Renal cortical epithelial cell (primary cell): ENCODE results near the gene MFAP4. TPM values are rescaled to one million over a fixed set of nuclear protein-coding genes. Genes with fewer than 3 reads are reported as not detected.

ENCODE experiments used
- DNase-seq: peaks from one replicate; pipeline ENCODE4 v3.0.0-alpha.2; 2011; ENCODE audit warnings: low read depth
- total RNA-seq: library from RNA; depleted of rRNA; stranded (reverse); fragments of >200 nt; gene quantifications from 2 replicates; pipeline ENCODE4 v1.2.3, GENCODE V29; 2014

The MFAP4 gene
- total RNA-seq, 1 donor from 2014 or later, result 0.15 TPM

GRCh38 chr17:19410091-19410490 lies 23.1 kb upstream of the MFAP4 start:
- DNase-seq, result no peak

DNA sequence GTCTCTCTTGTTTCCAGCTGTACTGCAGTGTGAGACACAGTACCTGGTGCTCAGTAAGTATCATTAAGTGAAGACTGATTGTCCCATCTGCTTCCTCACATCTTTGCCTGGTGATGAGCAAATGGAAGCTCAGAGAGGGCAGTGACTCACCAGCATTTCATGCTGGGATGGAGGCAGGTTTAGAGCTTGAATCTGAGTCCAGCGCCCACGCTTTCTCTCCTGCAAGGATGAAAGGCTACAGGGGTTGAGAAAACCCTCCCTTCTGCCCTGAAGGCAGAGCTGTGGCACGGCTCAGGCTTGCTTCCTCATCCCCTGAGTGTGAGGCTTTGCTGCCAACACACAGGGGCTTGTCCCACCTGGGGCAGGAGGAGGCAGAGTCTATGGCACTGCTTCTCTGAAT lies 22.5 kb upstream of the MFAP4 start:
- DNase-seq, result peak; percentile 61

DNA sequence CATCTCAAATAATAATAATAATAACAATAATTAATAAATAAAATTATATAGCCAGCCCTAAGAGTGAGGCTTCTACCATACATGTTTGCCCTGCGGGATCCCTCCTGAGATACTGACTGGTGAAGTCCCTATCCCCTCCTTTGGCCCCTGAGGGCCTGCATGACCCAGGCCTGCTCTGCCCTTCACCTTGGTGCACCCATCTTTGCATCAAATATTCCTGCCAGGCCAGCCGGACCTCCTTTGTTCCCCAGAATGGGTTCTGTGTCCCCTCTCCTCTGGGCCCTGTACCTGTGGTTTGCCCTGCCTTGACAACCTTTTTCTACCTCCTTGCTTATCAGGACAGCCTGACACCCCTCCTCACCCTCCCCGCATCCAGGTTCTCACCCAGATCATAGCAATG lies 22.1 kb upstream of the MFAP4 start:
- no peak for DNase-seq

GRCh38 chr17:19408346-19408710 lies 21.3 kb upstream of the MFAP4 start:
- DNase-seq, result no peak

- DNase-seq, result no peak
These were observed 20.8 kb upstream of the MFAP4 start for GRCh38 chr17:19407601-19408345.

DNA sequence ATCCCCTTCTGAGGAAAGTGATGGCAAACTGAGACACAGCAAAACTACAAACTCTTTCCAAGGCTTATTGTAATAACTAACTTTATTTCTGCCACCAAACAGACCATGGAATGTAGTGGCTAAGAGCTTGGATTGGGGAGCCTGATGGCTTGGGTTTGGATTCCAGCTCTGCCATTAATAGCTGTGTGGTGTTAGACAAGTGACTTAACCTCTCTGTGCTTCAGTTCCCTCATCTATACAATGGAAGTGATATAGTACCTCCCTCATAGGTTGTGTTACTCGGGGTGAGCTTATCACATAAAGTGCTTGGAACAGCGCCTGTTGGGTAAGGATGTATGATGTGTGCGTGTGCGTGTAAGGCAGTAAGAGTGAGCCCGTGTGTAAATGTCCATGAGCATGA lies 18.1 kb upstream of the MFAP4 start:
- DNase-seq, result no peak

DNA sequence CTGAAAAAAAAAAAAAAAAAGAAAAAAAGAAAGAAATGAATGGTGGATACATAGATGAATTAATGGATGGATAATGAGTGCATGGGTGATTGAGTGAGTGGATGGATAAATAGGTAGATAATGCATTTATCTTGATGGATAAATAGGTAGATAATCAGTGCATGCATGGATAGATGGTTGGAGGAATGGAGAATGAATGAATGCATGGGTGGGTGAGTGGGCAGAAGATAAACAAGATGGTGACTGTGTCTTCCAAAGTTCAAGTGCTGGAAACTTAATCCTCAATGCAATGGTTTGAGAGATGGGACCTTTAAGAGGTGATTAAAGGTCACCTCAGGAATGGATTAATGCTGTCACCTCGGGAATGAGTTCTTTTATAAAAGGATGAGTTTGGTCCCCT lies 17.3 kb upstream of the MFAP4 start:
- DNase-seq, result no peak

GRCh38 chr17:19403021-19403420 lies 16.0 kb upstream of the MFAP4 start:
- DNase-seq, result no peak

- no peak for DNase-seq
These were observed 15.2 kb upstream of the MFAP4 start for GRCh38 chr17:19402171-19402570.

DNA sequence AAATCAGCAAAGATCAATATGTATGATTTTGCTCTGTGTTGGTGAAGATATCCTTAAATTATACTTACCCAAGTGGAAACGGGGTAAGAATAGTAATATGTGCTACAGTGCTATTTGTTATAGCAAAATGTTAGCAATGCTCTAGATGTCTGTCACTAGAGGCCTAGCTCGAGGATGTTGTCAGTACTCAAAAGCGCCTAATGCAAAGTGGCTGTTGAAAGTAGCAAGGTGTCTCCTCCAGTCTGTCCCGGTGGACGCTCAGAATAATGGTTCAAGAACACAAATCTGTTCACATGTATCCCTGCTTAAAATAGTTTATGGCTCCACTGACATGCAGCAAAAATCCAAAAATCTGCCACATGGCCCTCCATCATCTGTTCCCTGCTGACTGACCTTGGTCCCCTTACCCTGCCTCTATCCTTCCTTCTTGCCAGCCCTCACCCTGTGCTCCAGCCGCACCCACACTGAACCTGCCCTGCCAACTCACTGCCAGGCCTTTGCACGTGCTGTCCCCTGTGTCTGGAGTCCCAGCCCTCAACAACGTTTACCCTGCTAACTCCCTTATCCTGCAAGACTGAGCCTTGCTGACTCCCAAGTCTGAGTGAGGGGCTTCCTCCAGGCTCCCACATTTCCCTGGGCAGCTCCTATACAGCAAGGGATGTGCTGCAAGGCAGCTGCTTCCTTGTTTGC lies 14.5 kb upstream of the MFAP4 start:
- DNase-seq, result no peak

GRCh38 chr17:19399750-19400450 lies 12.9 kb upstream of the MFAP4 start:
- DNase-seq, result no peak

- DNase-seq, result peak; percentile 40
These were observed 11.6 kb upstream of the MFAP4 start for GRCh38 chr17:19398301-19399181.

DNA sequence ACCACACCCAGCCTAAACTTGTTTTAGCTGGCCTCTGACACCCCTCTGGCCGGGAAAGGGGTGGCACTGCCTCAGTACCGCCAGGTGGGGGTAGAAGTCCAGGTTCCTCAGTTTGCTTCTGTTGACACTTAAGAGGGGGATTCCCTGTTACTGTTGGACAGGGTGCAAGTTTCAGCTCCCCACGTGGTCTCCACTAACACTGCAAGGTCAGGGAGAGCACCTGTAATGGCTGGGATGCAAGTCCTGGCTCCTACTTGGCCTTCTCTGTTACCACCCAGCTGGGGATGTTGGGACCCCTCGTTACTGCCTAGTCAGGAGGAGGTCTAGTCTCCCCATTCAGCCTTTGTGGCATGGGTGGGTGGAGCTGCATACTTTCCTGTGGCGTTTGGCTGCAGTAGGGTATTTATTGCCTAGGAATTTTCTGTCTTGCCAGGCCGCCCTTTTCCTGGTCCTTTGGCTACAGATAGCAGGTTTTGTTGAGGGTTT lies 10.6 kb upstream of the MFAP4 start:
- DNase-seq, result no peak

- DNase-seq, result no peak
These were observed 5.3 kb upstream of the MFAP4 start for GRCh38 chr17:19392303-19392702.

GRCh38 chr17:19391432-19391831 lies 4.4 kb upstream of the MFAP4 start:
- DNase-seq, result no peak

DNA sequence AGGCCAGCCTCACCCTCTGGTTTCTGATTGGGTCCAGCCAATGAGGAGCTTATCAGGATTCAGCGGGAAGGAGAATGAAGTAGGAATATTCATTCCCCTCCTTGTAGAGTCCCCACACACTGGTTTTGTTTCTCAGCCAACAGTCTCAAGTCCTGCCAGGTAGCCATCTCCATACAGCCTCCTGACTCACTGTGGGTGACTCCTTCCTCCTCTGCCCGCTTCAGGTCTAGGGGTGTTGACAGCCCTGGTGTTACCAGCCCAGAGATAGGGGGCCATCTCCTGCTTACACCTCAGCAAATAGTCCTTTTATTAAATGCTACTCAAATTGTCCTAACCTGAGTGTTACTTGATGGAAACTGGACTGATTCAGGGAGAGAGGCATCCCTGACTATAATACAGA lies 4.0 kb upstream of the MFAP4 start:
- no peak for DNase-seq

GRCh38 chr17:19388791-19389785 lies 2.1 kb upstream of the MFAP4 start:
- no peak for DNase-seq

- DNase-seq, result peak; percentile 48
These were observed 1.0 kb upstream of the MFAP4 start for GRCh38 chr17:19387921-19388521.

DNA sequence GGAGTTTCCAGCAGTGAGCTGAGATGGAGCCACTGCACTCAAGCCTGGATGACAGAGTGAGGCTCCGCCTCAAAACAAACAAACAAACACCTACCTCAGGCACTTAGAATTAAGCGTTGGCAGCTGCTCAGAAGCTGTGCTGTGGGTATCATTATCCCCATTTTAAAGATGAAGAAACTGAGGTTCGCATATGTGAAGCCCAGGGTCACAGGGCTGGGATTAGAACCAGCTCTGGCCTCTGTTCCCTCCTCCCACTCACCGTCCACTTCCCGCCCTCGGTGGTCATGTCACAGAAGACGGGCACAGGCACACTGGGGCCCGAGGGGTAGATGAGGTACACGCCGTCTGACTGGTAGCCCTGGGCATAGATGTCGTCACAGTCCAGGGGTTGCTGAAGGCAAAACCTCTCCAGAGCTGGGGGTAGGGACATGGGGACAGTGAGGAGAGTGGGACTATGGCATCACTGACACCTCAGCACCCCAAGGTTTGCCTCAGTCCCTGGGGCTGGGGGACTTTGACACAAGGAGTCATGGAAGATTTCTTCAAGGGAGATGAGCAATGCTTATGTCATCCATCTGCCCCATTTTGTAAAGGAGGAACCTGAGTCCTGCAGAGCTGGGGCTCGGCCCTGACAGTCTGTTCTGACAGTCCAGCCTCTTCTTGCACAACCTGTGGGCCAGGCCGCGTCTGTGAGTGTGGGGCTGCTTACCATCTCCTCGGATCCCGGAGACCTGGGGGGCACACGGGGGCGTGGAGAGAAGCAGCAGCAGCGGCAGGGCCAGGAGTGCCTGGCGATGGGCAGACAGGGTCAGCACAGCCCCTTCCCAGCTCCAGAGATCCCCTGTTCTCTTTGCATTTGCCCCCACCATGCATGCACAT lies 700 bp downstream of the MFAP4 start:
- DNase-seq, result peak; percentile 69
